ENCODE data around the gene MAP10.

Gene MAP10

DNA sequence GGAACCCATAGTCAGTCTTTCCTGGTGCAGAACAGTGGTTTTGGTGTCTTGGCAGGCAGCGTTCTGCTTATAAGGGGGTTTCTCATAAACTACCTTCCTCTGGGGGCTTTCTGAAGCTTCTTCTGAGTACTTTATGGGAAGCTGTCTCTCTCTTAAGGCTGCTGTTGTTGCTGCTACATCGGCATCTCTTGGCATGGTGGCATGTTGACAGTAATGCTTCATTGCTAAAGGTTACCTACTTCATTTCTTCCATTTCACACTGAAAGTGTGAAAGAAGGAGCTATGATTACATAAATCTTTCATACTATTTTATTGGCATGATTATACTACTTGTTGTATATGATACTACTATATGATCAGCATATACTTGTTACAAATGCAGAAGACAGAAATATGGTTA is 6.3 kb upstream of the MAP10 start:
- no peak for DNase-seq

DNA sequence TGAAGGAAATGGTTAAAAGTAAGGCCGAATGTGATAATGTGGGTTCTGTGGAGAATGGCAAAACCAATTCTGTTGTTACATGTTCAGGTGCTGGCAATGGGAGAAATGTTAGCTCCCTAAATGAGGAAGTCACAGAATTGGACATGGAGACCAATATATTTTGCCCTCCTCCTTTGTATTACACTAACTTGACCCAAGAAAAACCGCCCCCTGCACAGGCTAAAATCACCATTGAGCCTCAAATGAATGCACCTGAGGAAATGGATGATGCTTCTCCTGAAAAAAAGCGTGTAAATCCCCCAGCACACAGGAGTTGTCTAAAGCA is 932 bp downstream of the MAP10 start:
- DNase-seq = no peak

DNA sequence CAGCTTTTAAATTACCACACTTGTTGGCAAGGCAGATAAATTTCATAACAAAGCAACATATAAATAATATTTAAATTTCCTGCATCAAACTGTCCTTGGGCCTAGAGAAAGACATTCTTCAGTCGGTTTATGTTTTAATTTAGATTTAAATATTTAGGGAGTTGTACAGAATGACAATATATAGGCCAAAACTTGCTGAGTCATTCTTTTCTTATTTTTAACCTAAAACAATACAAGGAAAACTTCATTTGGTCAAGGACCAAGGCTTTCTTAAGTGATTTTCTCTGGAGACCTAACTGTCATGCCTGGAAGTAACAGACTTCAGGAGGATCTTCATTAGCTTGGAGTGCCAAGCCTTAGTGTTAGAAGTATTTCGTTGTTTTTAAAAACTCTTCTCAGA is 5.6 kb downstream of the MAP10 start:
- peak; percentile 24 for DNase-seq

DNA sequence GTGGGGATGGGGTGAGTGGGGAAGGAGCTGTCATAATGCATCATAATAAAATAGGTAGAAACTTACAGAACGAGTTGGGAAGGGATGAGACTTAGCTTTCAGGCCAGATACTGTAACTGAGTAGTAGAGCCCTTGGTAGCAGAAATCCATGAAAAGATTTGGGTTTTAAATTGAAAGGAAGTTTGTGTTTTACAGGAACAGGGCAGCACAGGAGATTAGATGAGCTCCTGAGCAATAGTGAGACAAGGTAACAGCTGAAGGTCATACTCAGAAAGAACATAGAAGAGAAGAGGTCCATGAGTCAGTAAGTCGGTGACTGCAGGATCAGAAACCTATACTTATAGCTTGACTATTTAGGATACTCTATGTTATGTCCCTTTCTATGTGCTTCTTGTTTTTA is 7.3 kb downstream of the MAP10 start:
- no peak for DNase-seq

GRCh38 chr1:232813097-232813496 is 7.9 kb downstream of the MAP10 start:
- no peak for DNase-seq

DNA sequence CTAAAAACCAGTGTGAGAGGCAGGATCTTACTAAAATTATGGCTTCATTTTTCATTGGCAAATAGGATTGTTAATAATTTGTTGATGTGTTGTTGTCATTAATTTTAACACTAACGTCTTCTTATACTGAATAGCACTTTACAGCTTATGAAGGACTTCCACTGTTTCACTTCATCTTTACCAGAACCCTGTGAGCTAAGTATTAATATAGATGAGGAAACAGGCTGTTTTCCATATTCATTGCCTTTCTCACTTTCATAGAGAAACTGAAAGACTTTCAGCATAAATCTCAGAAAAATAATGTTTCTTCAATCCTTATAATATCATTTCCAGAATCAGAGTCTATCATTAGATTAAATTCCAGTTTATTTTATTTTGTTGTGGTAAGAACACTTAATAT is 8.5 kb downstream of the MAP10 start:
- DNase-seq = no peak

DNA sequence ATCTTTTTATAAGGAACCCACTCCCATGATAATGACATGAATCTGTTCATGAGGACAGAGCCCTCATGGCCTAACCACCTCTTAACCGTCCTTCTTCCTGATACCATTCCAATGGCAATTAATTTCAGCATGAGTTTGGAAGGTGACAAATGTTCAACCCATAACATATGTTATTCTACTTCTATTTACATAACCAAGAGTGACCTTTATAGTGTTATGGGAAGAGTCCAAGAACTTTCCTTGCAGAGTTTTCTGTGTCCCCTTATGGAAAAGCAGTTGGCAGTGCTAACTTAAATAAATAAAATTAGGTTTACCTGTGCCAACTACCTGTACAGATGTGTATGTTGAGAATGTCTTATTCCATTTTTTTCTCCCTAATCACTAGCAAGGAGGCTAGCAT is 11.1 kb downstream of the MAP10 start:
- DNase-seq = no peak

DNA sequence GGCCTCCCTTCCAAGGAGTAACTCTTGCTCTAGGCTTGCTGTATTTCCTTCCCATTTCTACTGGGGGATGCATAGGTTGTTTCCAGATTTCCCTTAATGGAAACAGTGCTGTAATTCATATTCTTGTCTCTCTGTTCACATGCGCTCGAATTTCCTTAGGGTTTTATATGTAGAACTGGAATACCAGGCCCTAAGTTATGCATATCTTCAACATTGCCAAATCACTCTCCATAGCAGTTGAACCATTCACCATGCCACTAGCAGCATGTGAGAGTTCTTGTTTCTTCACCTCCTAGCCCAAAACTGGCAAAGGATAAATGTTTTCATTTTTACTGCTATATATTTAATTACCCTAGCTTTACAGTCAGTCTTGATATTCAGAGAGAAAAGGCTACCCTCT is 12.8 kb downstream of the MAP10 start:
- no peak for DNase-seq

DNA sequence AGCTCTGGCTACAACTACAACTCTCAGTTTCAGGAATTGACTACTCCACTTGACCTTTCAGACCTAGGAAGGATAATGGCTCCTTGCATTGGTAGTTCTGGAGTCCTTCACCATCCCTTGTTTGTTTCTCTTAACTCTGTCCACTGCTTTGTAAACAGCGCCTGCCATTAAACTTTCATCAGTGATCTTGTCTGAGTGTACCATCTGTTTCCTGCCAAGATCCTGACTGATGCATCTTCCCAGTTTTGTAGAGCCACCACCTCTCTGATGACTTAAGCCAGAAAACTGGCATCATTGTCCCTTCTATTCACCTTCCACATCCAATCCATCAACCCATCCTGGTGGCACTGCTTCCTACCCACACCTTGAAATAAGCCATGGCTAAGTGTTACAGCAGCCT is 15.2 kb downstream of the MAP10 start:
- no peak for DNase-seq

- DNase-seq = no peak
Measured at GRCh38 chr1:232822530-232822929, 17.3 kb downstream of the MAP10 start.

DNA sequence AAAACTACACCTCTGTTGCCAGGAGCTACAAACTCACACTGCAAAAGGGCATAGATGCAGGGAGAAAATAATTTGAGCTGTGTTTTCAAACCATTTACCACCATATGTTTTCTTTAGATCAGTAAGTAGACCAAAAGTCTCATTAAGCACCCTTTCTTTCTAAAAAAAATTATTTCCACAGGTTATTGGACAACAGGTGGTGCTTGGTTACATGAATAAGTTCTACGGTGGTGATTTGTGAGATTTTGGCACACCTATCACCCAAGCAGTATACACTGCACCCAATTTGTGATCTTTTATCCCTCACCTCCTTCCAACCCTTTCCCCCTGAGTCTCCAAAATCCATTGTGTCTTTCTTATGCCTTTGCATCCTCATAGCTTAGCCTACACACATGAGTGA is 21.1 kb downstream of the MAP10 start:
- no peak for DNase-seq

DNA sequence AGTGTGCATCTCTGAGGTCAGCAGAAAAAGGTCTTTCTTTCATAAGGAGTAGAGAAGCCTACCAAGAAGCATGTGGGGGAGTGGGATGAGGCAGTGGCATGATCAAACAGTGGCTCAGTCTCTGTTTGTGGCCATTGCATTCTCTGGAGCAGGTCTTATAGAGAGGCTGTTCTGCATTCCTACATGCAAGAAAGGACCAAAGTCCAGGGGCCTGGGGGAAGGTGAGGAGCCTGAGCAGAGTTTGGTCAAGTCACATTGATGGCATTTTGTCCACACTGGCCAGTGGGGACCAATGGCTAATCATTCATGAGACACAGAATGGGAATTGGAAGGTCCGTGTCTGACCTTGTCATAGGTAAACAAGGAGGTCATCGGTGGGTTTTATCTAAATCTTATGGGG is 25.4 kb downstream of the MAP10 start:
- no peak for DNase-seq

- DNase-seq = no peak
Measured at GRCh38 chr1:232831895-232832294, 26.7 kb downstream of the MAP10 start.

GRCh38 chr1:232834066-232834465 is 28.9 kb downstream of the MAP10 start:
- no peak for DNase-seq

DNA sequence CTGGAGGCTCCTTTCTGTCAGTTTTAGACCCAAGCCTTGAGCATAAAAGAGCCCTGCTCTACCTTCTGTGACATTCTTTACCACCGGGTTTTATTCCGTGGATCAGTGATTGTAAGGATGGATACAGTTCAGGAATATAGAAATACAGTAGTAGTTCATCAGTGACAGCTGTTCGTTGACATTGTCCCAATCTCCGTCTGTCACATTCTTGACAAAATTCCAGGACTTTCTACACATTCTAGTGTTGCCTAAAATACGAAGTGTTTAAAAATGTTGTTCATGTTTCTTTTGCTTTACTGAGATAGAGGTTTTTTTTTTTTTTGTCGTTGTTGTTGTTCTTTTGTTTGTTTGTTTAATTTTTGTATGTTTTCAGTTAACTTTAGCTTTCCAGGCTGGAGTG is 29.9 kb downstream of the MAP10 start:
- DNase-seq = no peak

- DNase-seq = no peak
Measured at GRCh38 chr1:232837087-232837486, 31.9 kb downstream of the MAP10 start.

- DNase-seq = no peak
Measured at GRCh38 chr1:232841823-232842565, 36.8 kb downstream of the MAP10 start.

- DNase-seq = no peak
Measured at GRCh38 chr1:232844791-232845190, 39.6 kb downstream of the MAP10 start.

DNA sequence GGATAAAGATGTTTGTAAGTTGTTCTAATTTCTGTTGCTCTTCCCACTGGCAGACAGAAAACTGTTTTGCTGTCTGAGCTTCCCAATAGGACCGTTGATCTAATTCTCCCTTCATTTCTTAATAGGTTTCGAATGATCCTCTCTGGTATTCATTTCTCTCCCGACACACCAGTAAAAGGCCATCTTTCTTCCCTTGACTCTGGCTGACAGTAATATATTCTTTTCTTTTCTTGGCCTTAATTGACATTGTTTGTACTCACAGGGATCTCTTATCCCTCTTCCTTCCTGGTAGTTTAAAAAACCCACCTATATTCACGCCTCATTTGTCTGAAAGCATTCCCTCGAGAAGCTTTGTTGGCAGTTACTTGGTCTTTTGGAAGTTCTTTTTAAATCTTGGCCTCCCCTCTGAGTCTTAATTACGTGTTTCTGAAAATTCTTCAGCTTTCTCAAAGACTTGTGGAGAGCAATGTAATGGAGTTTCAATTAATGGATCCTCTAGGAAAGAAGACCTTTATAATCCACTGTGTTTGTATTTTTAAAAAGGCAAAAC is 40.3 kb downstream of the MAP10 start:
- no peak for DNase-seq

- DNase-seq = no peak
Measured at GRCh38 chr1:232851532-232851931, 46.3 kb downstream of the MAP10 start.

DNA sequence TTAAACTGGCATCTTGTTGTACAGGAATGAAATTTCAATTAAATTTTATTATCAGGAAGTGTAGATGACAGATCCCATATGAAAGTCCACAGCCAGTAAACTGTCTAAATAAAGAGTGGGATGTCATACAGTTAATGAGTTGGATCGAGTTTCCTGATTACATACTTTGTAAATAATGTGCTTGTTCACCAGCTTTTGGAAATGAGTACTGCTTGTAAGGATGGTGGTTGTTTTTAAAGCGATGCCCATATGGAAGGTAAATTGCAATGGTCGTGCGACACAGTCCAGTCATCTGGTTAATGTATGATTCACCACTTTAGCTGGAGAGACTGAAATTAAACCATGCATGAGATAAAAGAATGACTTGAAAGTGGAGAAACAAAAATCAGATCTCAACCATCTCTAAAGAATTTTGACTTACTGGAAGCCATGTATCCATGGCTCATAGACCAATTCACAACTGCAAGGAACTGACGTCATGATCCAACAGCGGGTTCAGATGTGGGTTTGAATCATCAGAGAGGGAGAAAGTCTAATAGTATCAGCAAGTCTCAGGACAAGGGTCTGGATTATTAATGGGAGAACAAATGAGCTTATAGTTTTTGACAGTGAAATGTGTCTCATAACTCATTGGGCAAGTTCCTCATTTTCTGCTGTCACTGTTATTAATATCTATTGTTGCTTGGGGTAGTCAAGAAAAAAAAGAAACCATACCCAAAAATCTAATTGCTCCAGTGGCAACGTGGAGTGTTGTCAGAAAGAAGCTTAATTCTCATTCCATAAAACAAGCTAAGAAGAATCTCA is 49.0 kb downstream of the MAP10 start:
- DNase-seq = no peak

- DNase-seq = no peak
Measured at GRCh38 chr1:232854798-232855159, 49.6 kb downstream of the MAP10 start.

DNA sequence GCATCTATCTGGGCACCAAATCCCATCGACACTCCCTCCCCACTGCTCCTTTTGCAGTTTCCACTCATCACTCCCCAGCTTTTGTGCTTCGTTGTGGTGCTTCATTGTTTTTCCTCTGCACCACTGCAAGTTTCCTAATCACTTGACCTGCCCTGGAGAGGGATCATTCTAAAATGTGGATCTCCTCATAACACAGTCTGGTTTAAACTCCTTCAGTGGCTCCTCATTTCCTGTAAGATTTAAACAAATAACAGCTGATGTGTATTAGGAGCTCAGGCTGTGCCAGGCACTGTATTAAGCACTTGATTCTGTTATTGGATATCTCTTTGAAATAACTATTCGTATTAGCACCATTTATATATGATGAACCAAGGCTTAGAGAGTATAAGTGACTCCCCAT is 51.3 kb downstream of the MAP10 start:
- no peak for DNase-seq

Measured in OCI-M1 (cell line).